Inflammatory macrophage treated with lipopolysaccharide for 1 hour (primary cell): Measurements from ENCODE around the gene HEYL.

ENCODE experiments used
- DNase-seq, 2 donors: peaks; one replicate each; pipeline ENCODE4 v3.0.0-alpha.2; 2020 to 2022

HEYL gene

GRCh38 chr1:39663559-39663958, 24.1 kb upstream of the HEYL start:
- no peak for DNase-seq

GRCh38 chr1:39662861-39663260, 23.4 kb upstream of the HEYL start:
- no peak for DNase-seq

- no peak for DNase-seq
Measured at GRCh38 chr1:39659538-39659937, 20.1 kb upstream of the HEYL start.

- no peak for DNase-seq
Measured at GRCh38 chr1:39659110-39659509, 19.7 kb upstream of the HEYL start.

- DNase-seq: peak; percentile 53 to 86
Measured at GRCh38 chr1:39657923-39658485, 18.6 kb upstream of the HEYL start.

- DNase-seq: no peak
Measured at GRCh38 chr1:39657402-39657801, 18.0 kb upstream of the HEYL start.

- DNase-seq: no peak
Measured at GRCh38 chr1:39656391-39656790, 16.9 kb upstream of the HEYL start.

GRCh38 chr1:39655578-39656268, 16.3 kb upstream of the HEYL start:
- no peak for DNase-seq

- no peak for DNase-seq
Measured at GRCh38 chr1:39654291-39654690, 14.8 kb upstream of the HEYL start.

GRCh38 chr1:39653546-39654031, 14.1 kb upstream of the HEYL start:
- DNase-seq: peak; percentile 64 to 79

GRCh38 chr1:39652554-39652953, 13.1 kb upstream of the HEYL start:
- DNase-seq: no peak

GRCh38 chr1:39652105-39652504, 12.7 kb upstream of the HEYL start:
- no peak for DNase-seq

- DNase-seq: no peak
Measured at GRCh38 chr1:39650431-39650830, 11.0 kb upstream of the HEYL start.

- DNase-seq: no peak
Measured at GRCh38 chr1:39649636-39650185, 10.3 kb upstream of the HEYL start.

GRCh38 chr1:39648496-39648895, 9.1 kb upstream of the HEYL start:
- no peak for DNase-seq

- no peak for DNase-seq
Measured at GRCh38 chr1:39647247-39647646, 7.8 kb upstream of the HEYL start.

GRCh38 chr1:39646232-39647081, 7.0 kb upstream of the HEYL start:
- no peak for DNase-seq

GRCh38 chr1:39645411-39646043, 6.1 kb upstream of the HEYL start:
- no peak for DNase-seq

GRCh38 chr1:39643705-39644104, 4.3 kb upstream of the HEYL start:
- DNase-seq: no peak

- DNase-seq: no peak
Measured at GRCh38 chr1:39642796-39643195, 3.4 kb upstream of the HEYL start.

GRCh38 chr1:39640861-39641260, 1.4 kb upstream of the HEYL start:
- peak in 1 of 2 donors; percentile 13 for DNase-seq

- no peak for DNase-seq
Measured at GRCh38 chr1:39638965-39639304, 508 bp downstream of the HEYL start.

GRCh38 chr1:39637361-39637760, 2.1 kb downstream of the HEYL start:
- no peak for DNase-seq
